8988T (cell line): Measurements from ENCODE around the gene OAS2.

Source experiments
- DNase-seq: peaks from one replicate; pipeline ENCODE4 v3.0.0; 2011

OAS2 gene

GRCh38 chr12:112978163-112979040, at the start of gene OAS2:
TSS of gene OAS2 (plus strand) at chr12:112978519. CDS start at chr12:112978609, 90 bp downstream.
- no peak for DNase-seq

GRCh38 chr12:112928978-112929377, 49.3 kb upstream of the OAS2 start:
- no peak for DNase-seq

GRCh38 chr12:112929715-112930114, 48.6 kb upstream of the OAS2 start:
- DNase-seq = no peak

GRCh38 chr12:112930350-112930749, 48.0 kb upstream of the OAS2 start:
- no peak for DNase-seq

GRCh38 chr12:112932485-112933128, 45.7 kb upstream of the OAS2 start:
- DNase-seq = no peak

- DNase-seq = no peak
These were observed 45.2 kb upstream of the OAS2 start for GRCh38 chr12:112933129-112933505.

- DNase-seq = no peak
These were observed 42.1 kb upstream of the OAS2 start for GRCh38 chr12:112936264-112936663.

- no peak for DNase-seq
These were observed 41.4 kb upstream of the OAS2 start for GRCh38 chr12:112936927-112937326.

- DNase-seq = peak; percentile 53
These were observed 40.3 kb upstream of the OAS2 start, which contains the start of gene OAS3 for GRCh38 chr12:112937741-112938719. TSS of gene OAS3 (plus strand) at chr12:112938474. CDS start at chr12:112938531, 57 bp downstream.

GRCh38 chr12:112938751-112939150, 39.6 kb upstream of the OAS2 start:
- DNase-seq = no peak

GRCh38 chr12:112939761-112940381, 38.4 kb upstream of the OAS2 start:
- DNase-seq = no peak

- no peak for DNase-seq
These were observed 36.6 kb upstream of the OAS2 start for GRCh38 chr12:112941528-112942335.

- no peak for DNase-seq
These were observed 35.7 kb upstream of the OAS2 start for GRCh38 chr12:112942572-112942971.

GRCh38 chr12:112944024-112944690, 34.2 kb upstream of the OAS2 start:
- DNase-seq = no peak

- no peak for DNase-seq
These were observed 32.8 kb upstream of the OAS2 start for GRCh38 chr12:112945515-112945914.

GRCh38 chr12:112946236-112947000, 31.9 kb upstream of the OAS2 start:
- DNase-seq = no peak

GRCh38 chr12:112947314-112947713, 31.0 kb upstream of the OAS2 start:
- no peak for DNase-seq

GRCh38 chr12:112947761-112948160, 30.6 kb upstream of the OAS2 start:
- DNase-seq = no peak

- no peak for DNase-seq
These were observed 29.5 kb upstream of the OAS2 start for GRCh38 chr12:112948806-112949205.

GRCh38 chr12:112950701-112951100, 27.6 kb upstream of the OAS2 start:
- no peak for DNase-seq
